HG02870 (cell line): ENCODE results near the gene TANGO6.

Source experiments
- ATAC-seq: cut with Tn5 transposase; IDR thresholded peaks from one replicate; pipeline ENCODE4 v1.9.1; 2021; ENCODE audit warnings: mild to moderate bottlenecking, moderate library complexity; ENCODE audit not compliant: unreplicated experiment

Gene TANGO6

GRCh38 chr16:68860978-68861892, 17.9 kb downstream of the TANGO6 start:
- ATAC-seq = no peak

GRCh38 chr16:68866933-68867332, 23.6 kb downstream of the TANGO6 start:
- peak; percentile 48 for ATAC-seq

- ATAC-seq = no peak
Observed at GRCh38 chr16:68869492-68870088, 26.3 kb downstream of the TANGO6 start.

- no peak for ATAC-seq
Observed at GRCh38 chr16:68873635-68874471, 30.5 kb downstream of the TANGO6 start.

- ATAC-seq = no peak
Observed at GRCh38 chr16:68875871-68876270, 32.5 kb downstream of the TANGO6 start.

- no peak for ATAC-seq
Observed at GRCh38 chr16:68883685-68884084, 40.4 kb downstream of the TANGO6 start.

GRCh38 chr16:68884401-68884800, 41.1 kb downstream of the TANGO6 start:
- no peak for ATAC-seq

GRCh38 chr16:68884861-68885720, 41.8 kb downstream of the TANGO6 start:
- no peak for ATAC-seq

GRCh38 chr16:68887107-68887506, 43.8 kb downstream of the TANGO6 start:
- ATAC-seq = no peak

GRCh38 chr16:68889508-68890150, 46.3 kb downstream of the TANGO6 start:
- no peak for ATAC-seq

GRCh38 chr16:68892214-68892613, 48.9 kb downstream of the TANGO6 start:
- ATAC-seq = no peak

GRCh38 chr16:68892898-68893297, 49.6 kb downstream of the TANGO6 start:
- ATAC-seq = no peak

GRCh38 chr16:68893710-68894705, 50.7 kb downstream of the TANGO6 start:
- ATAC-seq = no peak

GRCh38 chr16:68894714-68895113, 51.4 kb downstream of the TANGO6 start:
- no peak for ATAC-seq

GRCh38 chr16:68898026-68898425, 54.7 kb downstream of the TANGO6 start:
- ATAC-seq = no peak

GRCh38 chr16:68900009-68900408, 56.7 kb downstream of the TANGO6 start:
- no peak for ATAC-seq

GRCh38 chr16:68902003-68902968, 59.0 kb downstream of the TANGO6 start:
- no peak for ATAC-seq

- no peak for ATAC-seq
Observed at GRCh38 chr16:68902969-68903345, 59.6 kb downstream of the TANGO6 start.
